Measurements from ENCODE around the gene PPP1R14C. TPM values are rescaled to one million over a fixed set of nuclear protein-coding genes. Genes with fewer than 3 reads are reported as not detected.

The PPP1R14C gene
- total RNA-seq, 1 experiment from 2014 or later = 0.20 TPM

DNA sequence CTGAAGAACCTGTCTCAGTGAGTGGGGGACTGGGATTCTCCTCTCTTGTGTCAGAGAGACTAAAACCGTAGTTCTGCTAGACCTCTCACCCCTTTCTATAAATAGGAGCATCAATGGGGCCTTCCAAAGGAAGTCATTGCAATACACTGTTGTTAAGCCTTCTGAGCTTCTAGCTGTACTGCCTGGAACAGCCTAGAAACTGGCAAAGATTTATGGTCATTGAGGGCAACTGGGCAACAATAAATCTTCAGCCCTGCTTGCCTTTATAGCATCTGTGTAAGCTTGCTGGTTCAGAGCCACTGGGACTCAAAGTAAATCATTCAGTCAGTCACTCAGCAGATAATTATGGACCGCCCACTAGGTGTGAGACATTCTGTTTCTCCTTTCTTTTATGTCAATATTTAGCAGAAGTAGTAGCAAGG lies 53.2 kb downstream of the PPP1R14C start:
- no peak for DNase-seq (ENCODE audit: low spot score)

DNA sequence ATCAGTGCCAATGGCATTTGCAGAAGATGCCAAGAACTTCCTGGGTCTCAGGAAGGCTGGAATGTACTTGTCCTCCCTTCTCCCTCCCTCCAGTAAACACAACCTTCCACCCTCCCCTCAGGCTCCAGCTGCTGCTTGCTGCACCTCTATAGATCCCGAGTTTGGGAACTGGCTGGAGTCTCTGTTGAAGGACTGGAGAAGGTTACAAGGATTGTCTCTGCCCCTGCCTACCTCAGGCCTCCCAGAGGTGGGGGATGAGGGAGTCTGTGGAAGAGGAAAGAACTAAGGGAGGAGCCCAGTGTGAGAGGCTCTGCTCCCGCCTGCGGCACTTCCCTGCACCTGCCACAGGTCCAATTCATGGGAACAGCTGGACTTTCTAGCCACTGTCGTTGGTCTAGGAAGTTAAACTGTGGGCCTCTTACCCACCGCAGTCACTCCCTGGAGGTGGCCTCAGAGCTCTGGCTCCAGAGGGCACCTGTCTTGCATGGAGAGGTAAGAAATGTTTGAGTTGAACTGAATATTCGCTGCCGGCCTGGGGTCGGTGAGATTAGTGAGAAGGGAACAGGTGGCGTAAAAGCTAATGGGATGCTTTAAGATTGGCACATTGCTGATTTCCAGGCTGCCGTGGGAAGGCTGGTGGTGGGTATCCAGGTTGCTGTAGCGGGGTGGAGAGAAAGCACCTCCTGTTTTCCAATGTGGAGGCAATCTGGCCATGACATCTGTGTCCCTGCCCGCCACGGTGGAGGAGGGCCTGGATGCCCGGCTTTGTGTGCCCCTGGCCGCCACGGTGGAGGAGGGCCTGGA lies 54.3 kb downstream of the PPP1R14C start:
- DNase-seq (ENCODE audit: low spot score) = no peak

DNA sequence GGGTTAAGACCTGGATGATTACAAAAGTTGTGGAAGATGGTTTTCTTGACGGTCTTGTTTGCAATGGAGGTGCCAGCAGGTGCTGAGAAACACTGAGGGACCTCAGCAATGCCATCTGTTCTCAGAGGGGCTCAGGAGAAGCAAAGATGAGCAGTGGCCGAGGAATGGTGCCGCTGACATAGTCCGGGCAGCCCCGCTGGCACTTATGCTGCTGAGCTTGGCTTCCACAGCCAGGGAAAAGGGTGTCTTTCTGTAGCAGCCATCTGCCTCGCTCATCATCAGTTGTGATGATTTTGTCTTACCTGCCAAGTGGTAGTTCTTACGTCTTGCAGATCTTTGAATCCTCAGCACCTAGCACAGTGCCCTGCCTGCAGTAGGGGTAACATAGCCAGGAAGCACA lies 55.7 kb downstream of the PPP1R14C start:
- no peak for DNase-seq (ENCODE audit: low spot score)

DNA sequence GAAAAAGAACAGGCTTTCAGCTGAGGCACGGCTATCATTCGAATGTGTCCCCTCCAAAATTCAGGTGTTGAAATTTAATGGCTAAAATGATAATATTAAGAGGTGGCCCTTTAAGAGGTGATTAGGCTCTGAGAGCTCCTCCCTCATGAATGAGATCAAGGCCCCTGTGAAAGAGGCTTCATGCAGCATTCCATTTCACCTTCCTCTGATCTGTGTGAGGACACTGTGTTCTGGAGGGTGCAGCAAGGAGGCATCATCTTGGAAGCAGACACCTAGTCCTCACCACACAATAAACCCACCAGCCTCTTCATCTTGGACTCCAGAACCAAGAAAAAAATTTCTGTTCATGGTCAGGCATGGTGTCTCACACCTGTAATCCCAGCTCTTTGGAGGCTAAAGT lies 56.4 kb downstream of the PPP1R14C start:
- no peak for DNase-seq (ENCODE audit: low spot score)

DNA sequence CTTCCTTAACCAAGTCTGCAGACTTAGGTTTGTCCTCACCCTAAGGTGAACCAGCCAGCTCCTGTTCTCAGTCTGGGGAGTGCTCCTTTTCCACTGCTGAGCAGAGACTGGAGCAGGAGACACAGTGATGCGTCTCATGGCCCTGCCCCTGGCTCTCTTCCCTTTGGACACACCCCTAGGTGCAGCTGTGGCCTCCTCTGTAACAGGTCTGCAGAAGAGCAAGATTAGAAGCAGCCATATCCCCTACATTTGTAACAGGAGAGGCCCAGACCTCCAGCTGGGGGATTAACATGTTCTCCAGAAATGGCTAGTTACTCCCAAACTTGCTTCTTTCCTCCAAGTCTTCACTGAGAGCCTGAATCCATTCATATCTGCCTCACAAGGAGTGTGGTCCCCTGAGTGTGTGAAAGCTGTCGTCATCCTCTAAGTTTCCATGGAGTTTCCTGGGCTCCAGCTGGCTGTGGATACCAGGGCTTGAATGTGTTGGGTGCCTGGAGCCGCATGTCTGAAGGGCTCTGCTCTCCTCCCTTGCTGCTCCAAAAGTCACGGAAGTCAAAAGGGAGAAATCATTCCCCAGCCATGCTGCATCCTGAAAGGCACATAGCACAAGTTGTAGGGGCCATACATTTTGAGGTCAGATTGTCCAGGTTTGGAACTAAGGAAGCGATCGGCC lies 57.7 kb downstream of the PPP1R14C start:
- DNase-seq (ENCODE audit: low spot score) = no peak

DNA sequence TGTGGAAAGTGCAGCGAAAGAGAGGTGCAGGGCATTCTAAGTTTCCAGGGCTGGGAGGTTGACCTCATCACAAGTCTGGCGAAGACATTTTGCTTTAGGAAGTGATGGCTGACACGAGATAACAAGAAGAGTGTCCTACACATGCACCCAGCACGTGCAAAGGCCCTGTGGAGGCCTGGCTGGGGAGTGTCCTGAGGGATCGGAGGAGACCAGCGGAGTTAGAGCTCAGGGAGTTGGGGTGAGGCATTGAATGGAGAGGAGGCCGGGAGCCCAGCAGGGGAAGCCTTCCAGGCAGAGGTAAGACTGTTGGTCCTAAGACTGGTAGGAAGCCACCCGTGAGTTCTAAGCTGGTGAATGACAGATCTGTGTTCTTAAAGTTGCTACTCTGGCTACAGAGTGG lies 58.4 kb downstream of the PPP1R14C start:
- DNase-seq (ENCODE audit: low spot score) = no peak

DNA sequence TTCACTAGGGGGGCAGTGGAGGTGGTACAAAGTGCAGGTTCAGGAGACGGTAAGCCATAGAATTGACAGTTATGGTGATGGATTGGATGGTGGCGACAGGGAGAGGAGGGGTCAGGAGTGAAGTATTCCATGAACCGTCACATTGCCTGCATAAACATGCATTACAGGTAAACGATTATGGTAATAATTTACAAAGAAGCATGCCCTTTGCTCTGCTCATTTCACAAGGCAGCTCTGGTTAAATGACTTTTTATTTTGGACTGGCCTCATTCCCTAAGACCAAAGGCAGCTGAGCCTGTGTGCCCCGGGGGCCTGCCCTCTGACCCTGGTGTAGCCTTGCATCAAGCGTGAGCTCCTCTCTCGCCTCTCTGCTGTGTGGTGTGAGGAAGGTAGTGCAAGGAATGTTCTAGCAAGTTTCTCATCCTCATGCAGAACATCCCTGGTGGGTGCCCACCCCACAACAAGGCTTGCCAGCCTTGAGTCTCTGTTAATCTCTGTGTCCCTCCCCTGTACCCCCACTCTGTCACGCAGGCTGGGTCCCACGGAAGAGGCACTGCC lies 59.0 kb downstream of the PPP1R14C start:
- DNase-seq (ENCODE audit: low spot score) = no peak

DNA sequence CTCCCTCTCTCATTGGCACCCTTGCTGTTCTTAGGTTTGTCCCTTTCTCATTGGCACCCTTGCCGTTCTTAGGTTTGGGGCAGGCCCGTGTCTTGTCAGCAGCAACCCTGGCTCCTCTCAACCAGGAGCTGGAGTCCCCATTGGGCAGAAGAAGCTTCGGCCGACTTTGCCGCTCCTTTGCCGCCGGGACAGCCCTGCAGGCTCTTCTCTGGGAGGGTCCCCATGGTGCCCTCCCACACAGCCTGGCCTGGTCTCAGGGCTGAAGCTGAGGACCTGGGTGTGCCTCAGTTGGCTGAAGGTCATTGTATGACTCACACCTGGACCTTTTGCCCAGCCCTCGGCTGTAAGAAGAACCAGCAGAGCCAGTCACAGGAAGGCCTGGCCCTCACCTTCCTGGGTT lies 59.6 kb downstream of the PPP1R14C start:
- no peak for DNase-seq (ENCODE audit: low spot score)

DNA sequence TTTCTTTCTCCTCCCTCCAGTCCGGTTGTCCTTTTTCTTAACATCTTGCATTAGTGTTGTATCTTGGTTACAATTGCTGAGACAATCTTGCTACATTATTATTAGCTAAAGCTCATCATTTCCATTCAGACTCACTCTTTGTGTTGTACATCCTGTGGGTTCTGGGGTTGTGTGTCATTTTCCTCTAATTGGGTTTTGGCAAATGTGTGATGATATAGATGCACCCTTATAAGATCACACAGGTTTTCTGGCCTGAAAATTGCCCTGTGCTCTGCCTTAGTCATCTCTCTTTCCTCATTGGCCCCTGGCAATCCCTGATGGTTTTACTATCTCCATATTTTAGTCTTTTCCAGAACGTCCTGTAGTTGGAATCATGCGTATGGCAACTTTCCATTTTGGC lies 60.1 kb downstream of the PPP1R14C start:
- no peak for DNase-seq (ENCODE audit: low spot score)

DNA sequence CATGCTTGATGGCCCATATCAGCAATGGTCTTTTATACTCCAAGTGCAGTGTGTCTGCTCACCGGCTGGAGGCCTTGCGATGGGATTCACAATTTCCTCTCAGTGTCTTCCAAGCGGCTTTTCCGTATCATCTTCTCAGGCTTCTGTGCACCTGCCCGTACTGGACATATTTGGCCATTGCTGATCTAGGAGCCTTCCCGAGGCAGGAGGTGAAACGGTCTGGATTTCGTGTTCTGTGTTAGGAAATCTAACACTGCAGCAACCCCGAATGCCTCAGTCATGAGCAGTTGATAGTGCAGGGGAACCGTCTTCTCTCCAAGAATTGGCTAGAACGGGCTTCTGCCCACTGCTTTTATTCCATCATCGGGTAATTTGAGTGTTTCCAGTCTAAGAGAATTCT lies 60.5 kb downstream of the PPP1R14C start:
- DNase-seq (ENCODE audit: low spot score) = no peak

DNA sequence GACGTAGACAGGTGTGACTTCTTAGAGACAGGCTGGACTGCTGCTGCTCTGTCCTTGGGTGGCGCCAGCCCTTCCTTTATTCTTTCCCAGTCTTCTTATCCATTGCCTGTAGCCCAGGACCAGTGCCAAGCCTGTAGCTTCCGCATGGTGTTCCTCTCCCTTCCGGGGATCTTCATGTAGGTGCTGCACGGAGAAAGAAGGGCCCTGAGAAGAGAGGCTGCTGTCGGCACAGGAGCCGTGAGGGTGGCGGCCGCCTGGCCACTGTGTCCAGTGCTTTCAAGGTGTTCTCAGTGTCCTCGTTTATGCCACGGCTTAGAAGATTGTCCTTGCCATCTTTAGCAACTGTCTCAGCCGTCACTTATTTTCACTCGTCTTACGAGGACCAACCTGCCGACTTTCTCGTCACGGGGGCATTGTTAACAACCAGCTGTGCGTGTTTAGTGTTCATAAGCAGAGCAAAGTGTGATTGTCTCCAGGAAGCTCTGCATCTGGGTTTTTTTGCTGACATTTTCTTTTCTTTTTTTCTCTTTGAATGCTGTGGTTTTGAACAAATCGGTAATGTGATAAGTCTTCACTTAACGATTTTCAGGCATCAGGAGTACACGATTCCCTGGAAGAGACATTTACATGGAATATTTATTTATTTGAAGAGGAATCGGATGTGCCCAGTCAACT lies 61.2 kb downstream of the PPP1R14C start:
- DNase-seq (ENCODE audit: low spot score) = no peak

DNA sequence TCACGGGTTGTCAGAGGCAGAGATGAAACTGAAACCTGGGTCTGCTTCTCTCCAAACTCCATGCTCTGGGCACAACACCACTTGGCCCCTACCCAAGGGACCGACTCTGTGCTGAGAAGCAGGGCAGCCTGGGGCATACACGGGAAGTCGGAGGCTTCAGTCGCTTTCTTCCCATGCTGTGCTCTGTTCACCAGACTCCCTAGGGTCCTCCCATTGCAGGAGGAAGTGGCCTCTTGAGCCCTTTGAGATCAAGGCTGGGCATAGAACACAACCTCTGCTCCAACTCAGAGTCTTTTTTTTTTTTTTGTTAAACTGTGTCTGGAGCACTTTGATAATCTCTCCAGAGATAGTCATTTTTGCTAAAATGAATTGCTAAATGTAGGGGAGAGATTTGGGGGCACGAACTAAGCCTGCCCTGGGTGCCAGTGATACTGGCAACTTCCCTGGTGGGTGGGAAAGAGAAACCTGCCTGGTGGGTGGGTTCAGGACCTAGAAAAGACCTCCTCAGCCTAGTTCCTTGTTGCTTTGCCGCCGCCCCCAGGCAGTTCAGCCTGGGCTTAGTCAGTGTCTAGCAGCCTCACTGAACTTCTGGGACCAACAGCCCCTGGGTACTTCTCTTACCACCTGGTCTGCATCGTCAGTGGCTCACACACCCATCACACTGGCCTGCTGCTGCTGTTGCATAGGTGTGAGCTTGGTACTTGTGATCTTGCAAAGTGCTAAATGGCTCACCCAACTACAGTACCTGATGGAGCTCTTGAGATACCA lies 62.0 kb downstream of the PPP1R14C start:
- DNase-seq (ENCODE audit: low spot score) = no peak

DNA sequence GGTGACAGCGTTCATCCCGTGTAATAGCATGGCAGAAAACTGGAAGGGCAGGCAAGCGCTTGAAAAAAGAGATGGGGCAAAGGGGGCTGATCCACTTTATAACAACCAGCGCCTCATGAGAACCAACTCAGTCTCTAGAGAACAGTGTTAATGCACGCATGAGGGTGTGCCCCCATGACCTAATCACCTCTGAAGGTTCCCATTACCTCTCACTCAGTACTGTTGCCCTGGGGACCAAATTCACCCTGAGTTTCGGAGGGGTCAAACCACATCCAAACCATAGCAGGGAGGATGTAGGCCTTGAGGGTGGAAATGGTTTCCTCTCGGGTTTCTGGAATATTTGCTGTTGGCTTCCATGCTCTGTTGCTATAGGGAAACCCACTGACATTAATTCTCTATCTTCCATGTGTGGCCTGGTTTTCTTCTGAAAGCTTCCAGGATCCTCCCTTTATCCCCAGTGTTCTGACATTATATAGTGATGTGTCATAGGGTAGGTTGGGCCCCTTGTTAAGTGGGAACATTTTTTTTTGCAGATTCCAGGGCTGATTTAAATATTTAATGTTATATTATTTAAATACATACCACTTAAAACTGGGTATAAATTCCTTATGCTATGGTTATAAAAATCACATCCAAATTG lies 65.2 kb downstream of the PPP1R14C start:
- no peak for DNase-seq (ENCODE audit: low spot score)

DNA sequence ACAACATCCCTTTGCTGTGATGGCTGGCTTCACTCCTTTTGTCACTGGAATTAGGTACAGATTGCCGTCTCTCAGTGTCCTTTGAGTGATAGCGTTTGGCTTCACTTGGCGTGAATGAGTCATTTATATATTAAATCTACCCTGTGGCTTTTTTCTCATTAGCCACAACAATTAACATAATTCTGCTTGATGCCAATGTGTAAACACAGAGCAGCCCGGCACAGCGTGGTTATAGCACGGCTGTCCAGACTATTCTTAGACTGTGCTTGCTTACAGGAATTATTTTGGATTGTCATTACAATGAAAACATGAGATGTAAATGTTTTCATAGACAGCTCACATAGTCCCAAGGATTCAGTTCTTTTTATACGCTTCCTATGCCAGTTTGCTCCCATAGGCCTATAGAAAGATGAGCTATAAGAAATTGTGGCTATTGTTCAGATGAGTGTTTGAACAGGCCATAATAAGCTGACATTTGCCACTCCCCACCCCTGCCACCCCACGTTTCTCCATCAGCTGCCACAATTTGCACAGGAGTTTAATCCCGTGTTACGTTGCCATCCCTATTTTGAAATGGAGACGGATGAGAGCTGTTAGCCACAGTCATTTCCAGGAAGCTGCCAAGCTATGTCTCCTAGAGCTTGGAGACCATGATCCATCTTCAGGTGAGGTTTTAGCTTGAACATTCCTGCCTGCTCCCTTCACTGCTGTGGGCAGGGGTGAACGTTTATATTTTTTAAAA lies 65.9 kb downstream of the PPP1R14C start:
- DNase-seq (ENCODE audit: low spot score) = no peak

DNA sequence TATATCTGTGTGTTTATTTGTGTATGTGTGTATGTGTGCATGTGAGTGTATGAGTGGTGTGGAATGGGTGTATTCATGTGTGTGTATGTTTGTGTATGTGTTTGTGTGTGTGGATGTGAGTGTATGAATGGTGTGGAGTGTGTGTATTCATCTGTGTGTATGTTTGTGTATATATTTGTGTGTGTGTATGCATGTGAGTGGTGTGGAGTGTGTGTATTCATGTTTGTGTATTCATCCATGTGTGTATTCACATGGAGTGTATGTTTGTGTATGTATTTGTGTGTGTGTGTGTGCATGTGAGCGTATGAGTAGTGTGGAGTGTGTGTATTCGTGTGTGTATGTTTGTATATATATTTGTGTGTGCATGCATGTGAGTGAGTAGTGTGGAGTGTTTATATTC lies 66.6 kb downstream of the PPP1R14C start:
- no peak for DNase-seq (ENCODE audit: low spot score)

DNA sequence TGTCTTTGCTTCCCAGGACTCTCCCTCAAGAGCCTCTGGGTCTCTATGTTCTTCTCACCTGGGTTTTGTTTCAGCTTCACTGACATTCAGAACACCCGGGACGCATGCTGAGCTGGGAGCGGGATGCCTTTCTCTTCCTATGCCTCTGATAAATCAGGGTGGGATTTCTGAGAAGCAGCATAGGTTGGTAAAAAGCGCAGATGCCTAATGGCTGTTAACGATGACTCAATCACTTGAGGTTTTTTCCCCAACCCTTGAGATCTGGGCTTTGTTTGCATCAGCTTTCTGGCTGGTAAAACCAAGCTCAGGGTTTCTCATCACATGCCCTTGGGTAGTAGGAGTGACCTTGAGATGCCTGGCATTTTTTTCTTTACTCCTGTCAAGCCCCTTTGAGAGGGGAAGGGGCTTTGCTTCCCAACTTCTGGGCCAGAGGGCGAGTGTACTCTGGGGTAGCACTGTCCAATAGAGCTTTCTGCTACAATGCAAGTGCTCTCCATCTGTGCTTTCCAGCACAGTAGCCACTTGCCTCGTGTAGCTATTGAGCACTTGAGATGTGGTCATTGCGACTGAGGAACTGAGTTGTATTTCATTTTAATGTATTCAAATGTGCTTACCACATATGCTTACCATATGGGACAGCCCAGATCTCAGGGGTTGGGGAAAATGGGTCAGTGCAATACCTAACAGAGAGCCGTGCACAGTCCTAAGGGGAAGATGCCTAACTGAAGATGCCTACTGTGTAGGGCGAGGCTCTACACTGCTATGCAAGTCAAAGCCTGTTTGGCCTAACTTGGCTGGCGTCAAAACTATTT lies 69.1 kb downstream of the PPP1R14C start:
- DNase-seq (ENCODE audit: low spot score) = no peak

DNA sequence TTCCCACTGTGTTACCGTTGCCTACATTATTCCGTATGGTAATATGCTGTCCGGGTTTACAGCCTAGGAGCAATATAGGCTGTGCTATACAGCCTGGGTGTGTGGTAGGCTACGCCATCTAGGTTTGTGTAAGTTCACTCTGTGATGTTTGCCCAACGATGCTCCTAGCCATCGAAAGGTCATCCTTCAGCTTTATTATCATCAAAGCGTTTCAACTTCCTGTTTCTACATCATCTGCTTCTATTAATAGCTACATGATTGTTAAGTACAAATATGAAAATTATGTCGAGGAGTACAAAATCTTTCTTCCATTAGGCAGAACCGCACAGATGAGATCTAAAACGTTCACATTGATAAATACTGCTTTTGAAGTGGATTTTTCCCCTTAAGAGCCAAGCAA lies 69.9 kb downstream of the PPP1R14C start:
- DNase-seq (ENCODE audit: low spot score) = no peak

DNA sequence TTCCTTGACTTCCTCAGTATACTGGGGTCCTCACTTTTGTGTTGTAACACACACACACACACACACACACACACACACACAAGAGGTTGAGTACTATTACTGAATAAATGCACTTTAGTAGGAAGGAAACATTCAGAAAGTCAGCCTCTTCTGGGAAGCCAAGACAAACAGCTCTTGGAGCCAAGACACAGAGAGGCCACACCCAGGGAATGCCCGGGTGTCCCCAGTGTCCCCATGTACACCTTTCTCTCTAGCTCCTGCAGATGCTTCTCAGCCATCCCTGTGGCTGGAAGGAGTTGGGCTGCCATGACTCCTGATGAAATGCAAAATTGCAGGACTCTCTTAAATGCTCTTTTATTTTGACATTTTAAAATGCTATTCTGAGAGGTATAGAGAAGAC lies 70.5 kb downstream of the PPP1R14C start:
- DNase-seq (ENCODE audit: low spot score) = no peak

DNA sequence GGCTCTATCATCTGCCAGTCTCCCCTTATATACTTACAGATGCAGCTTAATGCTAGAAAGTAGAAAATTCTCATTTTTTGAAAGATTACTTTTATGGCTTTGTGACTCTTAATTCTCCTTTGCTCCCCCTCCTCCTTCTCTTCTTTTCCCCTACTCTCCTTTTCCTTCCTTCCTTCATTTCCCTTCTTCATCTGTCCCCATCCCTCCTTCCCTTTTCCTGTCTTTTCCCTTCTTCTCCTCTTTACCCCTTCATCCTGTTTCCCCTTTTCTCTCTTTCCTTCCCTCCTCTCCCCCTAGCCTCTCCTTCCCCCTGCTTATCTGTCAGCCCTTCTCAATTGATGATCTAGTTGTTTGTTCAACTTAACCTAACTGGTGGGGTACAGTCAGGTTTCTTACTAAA lies 71.5 kb downstream of the PPP1R14C start:
- no peak for DNase-seq (ENCODE audit: low spot score)

Measured in HT-29 (cell line).